WTC11 (cell line): ENCODE measurements around the gene ACSF2.

Source experiments
- CREM ChIP-seq: sonication (generic); formaldehyde crosslinking; IDR thresholded peaks from 2 replicates; pipeline ENCODE4 v1.8.1; 2022; ENCODE audit warnings: mild to moderate bottlenecking, missing genetic modification reagents, moderate library complexity
- ETV6 ChIP-seq: sonication (generic); formaldehyde crosslinking; IDR thresholded peaks from 2 replicates; pipeline ENCODE4 v1.8.1; 2022; ENCODE audit warnings: mild to moderate bottlenecking, missing genetic modification reagents
- FOXJ3 ChIP-seq: sonication (generic); formaldehyde crosslinking; IDR thresholded peaks from 2 replicates; pipeline ENCODE4 v1.9.0; 2021; ENCODE audit warnings: missing genetic modification reagents, mild to moderate bottlenecking, borderline replicate concordance
- FOXK1 ChIP-seq: sonication (generic); formaldehyde crosslinking; IDR thresholded peaks from 2 replicates; pipeline ENCODE4 v1.8.0; 2022; ENCODE audit warnings: mild to moderate bottlenecking, moderate library complexity, missing genetic modification reagents
- JUN ChIP-seq: sonication (generic); formaldehyde crosslinking; IDR thresholded peaks from 2 replicates; pipeline ENCODE4 v1.8.0; 2023; ENCODE audit warnings: mild to moderate bottlenecking, missing genetic modification reagents
- SMAD3 ChIP-seq: sonication (generic); formaldehyde crosslinking; IDR thresholded peaks from 2 replicates; pipeline ENCODE4 v1.8.0; 2022; ENCODE audit warnings: missing genetic modification reagents, mild to moderate bottlenecking, borderline replicate concordance
- ZNF317 ChIP-seq: sonication (generic); formaldehyde crosslinking; IDR thresholded peaks from 2 replicates; pipeline ENCODE4 v1.8.1; 2023; ENCODE audit warnings: low read depth, mild to moderate bottlenecking, moderate library complexity, missing genetic modification reagents, borderline replicate concordance
- TF ChIP-seq, protein P1 (sequence below): fragments of 200-600 bp; IDR thresholded peaks from 2 replicates; pipeline ENCODE4 v1.8.0; 2022; ENCODE audit warnings: antibody characterized with exemption
- TF ChIP-seq, protein P2 (sequence below): sonication (generic); formaldehyde crosslinking; IDR thresholded peaks from 2 replicates; pipeline ENCODE4 v1.8.1; 2023; ENCODE audit warnings: mild to moderate bottlenecking, missing genetic modification reagents, moderate library complexity
- TF ChIP-seq, protein P3 (sequence below): sonication (generic); formaldehyde crosslinking; IDR thresholded peaks from 2 replicates; pipeline ENCODE4 v1.8.1; 2023; ENCODE audit warnings: mild to moderate bottlenecking, missing genetic modification reagents, borderline replicate concordance

DNA sequence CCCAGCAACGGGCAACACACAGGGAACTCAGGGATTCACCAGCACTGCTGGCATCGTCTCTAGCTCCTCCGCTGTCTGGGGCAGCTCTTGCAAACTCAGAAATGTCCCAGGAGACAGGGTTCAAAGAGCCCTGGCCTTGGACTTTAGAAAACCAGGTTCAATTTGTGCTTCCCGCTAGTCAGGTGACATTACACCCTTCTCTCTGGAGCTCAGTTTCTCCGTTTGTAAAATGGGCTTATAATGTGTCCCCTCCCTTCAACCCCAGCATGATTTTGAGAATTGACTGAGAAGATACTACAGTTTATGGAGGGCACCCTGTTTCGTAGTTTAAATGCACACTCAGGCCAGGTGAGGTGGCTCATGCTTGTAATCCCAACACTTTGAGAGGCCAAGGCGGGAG lies 80.3 kb downstream of the ACSF2 start:
- TF ChIP-seq, protein P1, sequence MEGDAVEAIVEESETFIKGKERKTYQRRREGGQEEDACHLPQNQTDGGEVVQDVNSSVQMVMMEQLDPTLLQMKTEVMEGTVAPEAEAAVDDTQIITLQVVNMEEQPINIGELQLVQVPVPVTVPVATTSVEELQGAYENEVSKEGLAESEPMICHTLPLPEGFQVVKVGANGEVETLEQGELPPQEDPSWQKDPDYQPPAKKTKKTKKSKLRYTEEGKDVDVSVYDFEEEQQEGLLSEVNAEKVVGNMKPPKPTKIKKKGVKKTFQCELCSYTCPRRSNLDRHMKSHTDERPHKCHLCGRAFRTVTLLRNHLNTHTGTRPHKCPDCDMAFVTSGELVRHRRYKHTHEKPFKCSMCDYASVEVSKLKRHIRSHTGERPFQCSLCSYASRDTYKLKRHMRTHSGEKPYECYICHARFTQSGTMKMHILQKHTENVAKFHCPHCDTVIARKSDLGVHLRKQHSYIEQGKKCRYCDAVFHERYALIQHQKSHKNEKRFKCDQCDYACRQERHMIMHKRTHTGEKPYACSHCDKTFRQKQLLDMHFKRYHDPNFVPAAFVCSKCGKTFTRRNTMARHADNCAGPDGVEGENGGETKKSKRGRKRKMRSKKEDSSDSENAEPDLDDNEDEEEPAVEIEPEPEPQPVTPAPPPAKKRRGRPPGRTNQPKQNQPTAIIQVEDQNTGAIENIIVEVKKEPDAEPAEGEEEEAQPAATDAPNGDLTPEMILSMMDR: no peak
- TF ChIP-seq JUN (CRISPR knock-in tag): no peak
- TF ChIP-seq SMAD3 (CRISPR knock-in tag): no peak
- TF ChIP-seq CREM (CRISPR knock-in tag): no peak
- TF ChIP-seq FOXK1 (CRISPR knock-in tag): no peak
- TF ChIP-seq, protein P2, sequence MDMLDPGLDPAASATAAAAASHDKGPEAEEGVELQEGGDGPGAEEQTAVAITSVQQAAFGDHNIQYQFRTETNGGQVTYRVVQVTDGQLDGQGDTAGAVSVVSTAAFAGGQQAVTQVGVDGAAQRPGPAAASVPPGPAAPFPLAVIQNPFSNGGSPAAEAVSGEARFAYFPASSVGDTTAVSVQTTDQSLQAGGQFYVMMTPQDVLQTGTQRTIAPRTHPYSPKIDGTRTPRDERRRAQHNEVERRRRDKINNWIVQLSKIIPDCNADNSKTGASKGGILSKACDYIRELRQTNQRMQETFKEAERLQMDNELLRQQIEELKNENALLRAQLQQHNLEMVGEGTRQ (CRISPR knock-in tag): no peak
- TF ChIP-seq, protein P3, sequence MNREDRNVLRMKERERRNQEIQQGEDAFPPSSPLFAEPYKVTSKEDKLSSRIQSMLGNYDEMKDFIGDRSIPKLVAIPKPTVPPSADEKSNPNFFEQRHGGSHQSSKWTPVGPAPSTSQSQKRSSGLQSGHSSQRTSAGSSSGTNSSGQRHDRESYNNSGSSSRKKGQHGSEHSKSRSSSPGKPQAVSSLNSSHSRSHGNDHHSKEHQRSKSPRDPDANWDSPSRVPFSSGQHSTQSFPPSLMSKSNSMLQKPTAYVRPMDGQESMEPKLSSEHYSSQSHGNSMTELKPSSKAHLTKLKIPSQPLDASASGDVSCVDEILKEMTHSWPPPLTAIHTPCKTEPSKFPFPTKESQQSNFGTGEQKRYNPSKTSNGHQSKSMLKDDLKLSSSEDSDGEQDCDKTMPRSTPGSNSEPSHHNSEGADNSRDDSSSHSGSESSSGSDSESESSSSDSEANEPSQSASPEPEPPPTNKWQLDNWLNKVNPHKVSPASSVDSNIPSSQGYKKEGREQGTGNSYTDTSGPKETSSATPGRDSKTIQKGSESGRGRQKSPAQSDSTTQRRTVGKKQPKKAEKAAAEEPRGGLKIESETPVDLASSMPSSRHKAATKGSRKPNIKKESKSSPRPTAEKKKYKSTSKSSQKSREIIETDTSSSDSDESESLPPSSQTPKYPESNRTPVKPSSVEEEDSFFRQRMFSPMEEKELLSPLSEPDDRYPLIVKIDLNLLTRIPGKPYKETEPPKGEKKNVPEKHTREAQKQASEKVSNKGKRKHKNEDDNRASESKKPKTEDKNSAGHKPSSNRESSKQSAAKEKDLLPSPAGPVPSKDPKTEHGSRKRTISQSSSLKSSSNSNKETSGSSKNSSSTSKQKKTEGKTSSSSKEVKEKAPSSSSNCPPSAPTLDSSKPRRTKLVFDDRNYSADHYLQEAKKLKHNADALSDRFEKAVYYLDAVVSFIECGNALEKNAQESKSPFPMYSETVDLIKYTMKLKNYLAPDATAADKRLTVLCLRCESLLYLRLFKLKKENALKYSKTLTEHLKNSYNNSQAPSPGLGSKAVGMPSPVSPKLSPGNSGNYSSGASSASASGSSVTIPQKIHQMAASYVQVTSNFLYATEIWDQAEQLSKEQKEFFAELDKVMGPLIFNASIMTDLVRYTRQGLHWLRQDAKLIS (CRISPR knock-in tag): no peak
- TF ChIP-seq FOXJ3 (CRISPR knock-in tag): no peak
- TF ChIP-seq ZNF317 (CRISPR knock-in tag): no peak
- no peak for TF ChIP-seq ETV6 (CRISPR knock-in tag)
